HG03103 (cell line): Measurements from ENCODE around the gene WWOX.

Source experiments
- ATAC-seq: cut with Tn5 transposase; IDR thresholded peaks from one replicate; pipeline ENCODE4 v1.9.1; 2021; ENCODE audit warnings: low read depth; ENCODE audit not compliant: unreplicated experiment

The WWOX gene

DNA sequence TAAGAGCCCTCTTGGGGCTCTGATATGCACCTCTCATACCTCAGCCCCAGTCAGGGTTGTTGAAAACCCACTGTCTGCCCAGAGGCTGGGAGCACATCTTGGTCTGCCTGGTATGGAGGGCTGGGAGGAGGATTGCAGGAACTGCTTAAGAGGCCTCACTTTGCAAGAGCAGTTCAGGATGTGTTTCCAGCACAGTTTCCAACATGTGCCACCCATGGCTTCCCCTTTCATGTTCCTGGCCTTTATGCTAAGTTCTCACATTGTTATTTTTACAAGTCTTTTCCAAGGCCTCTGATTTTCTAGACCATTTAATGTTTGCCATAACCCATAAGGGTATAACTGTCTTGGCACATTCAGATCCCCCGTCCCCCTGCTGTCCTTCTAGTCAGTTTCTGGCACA lies 155.4 kb downstream of the WWOX start:
- no peak for ATAC-seq

DNA sequence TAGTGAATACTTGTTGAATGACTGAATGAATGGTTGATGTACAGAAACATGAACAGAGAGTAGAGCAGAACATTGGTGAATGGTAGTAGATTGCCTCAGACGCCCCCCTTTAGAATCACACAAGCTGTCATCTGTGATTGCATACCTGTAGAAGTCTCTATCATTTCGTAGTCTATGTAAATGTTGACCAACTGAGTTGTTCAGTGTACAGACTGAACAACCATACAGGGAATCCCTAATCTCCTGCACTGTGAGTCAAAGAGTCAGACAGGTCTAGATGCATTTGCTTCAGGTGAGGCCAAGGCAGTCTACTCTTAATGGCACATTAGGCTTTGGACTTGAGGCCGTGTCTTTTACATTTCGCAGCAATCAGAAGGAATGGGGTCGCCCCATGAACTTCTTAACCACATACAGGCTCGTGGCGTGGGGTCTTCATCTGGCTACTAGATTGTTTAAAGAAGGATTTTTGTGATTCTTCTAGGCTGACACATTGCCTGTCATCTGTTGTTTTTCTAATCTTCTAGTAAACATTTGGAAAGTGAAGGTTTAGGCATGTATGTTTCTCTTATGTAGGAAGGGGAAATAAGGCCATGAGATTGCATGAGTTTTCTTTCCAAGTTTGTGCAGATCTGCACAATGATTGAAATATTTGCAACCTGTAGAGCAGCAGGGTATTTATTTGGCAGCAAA lies 157.4 kb downstream of the WWOX start:
- no peak for ATAC-seq

DNA sequence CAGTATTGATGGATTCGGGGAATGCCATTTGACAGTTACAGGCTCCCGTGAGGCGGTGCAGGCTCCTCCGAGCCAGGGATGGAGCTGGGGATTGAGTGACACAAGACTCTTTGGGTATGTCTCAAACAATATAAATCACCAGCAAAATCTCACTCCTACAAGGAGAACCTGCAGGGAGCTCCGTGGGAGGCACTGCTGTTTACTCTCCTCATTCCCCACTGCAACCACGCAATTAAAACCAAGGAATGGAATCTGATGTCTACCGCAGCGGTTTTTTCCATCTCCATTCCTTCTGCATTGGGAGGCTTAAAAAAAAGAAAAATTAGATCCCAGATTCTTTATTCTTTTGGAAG lies 157.9 kb downstream of the WWOX start:
- ATAC-seq, result no peak

DNA sequence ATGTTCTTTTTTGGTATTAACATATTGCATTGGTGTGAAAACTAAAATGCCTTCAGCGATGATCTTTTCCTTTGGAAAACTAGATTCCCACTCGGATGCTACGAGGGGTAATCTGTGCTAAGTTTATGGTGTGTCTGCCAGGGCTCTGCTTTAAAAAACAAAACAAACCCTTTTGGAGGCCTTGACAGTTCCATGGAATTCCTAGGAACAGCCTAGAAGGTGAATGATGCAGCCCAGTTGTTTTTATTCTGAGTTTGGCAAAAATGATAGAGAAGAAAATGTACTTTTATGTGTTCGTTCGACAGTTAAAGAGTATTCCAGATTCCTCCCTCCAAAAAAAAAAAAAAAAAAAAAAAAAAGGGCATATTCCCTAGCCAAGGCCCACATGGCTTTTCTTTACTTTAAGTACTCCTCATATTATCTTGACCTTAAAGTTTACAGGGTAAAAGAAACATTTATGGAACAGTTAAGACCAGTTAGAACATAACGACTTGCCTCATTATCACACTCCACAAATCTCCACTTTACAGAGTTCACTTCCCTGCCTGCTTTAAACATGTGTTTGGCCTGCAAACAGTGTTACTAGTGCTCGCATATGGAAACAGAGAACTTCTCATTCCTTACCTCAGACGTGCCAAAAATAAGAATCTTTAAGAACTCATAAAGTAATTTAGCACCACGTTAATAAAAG lies 159.1 kb downstream of the WWOX start:
- ATAC-seq, result no peak

DNA sequence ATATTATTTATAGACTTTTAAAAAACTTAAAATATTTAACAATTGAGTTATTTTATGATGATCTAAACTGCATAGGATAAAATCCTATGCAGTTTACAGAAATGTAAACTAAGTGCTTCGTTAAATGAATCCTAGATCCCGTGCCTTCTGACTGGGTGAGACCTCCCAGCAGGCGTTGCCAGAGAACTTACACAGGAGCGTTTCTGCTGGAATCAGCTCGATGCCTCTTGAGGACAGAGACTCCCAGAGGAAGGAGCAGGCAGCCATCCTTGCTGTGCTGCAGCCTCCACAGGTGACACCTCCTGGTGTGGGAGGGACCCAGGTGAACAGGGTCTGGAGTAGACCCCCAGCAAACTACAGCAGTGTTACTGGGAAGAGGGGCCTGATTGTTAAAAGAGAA lies 160.4 kb downstream of the WWOX start:
- ATAC-seq, result no peak

DNA sequence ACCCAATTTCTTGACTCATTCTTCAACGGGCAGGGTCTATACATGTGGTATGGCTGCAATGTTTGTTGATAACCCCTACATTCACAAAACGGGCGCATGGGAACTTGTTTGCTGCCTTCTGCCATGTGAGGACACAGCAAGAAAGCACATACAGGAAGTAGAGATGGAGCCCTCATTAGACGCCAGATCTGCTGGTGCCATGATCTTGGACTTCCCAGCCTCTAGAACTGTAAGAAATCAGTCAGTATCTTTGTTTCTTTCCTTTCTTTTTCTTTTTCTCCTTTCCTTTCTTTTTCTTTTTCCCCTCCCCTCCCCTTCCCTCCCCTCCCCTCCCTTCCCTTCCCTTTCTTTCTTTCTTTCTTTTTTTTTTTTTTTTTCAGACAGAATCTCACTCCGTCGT lies 165.2 kb downstream of the WWOX start:
- ATAC-seq, result no peak

DNA sequence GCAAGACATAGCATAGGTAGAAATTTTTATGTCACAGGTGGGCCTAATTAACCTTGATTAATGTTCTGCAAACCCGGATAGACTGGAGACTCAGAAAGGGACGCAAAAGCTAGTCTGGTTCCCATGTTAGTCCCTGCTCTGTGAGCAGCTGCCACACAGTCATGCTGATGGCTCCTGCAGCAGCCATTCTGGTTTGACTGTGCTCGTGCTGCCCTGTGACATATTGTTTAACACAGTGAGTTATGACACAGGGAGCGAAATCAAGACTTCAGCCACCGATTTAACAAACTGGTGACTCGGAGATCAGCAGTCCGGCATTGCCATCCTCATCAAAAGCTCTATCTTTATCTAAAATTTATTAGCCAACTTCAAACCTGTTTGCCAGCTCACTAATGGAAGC lies 169.8 kb downstream of the WWOX start:
- no peak for ATAC-seq

DNA sequence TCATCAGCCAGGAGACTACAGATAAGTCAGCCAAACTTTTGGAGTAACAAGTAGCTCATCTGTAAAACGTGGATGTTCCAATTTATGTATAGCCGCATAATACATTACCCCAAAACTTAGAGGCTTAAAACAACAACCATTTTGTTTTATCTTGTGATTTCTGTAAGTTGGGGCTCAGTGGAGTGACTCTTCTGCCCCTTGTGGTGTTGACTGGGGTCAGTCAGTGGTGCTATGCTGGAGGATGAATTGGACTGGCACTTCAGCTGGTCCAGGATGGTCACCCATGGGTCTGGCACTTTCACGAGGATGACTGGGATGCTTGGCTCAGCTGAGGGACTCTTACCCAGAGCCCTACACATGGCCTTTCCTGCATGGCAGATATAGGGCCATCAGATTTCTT lies 172.5 kb downstream of the WWOX start:
- ATAC-seq, result no peak

DNA sequence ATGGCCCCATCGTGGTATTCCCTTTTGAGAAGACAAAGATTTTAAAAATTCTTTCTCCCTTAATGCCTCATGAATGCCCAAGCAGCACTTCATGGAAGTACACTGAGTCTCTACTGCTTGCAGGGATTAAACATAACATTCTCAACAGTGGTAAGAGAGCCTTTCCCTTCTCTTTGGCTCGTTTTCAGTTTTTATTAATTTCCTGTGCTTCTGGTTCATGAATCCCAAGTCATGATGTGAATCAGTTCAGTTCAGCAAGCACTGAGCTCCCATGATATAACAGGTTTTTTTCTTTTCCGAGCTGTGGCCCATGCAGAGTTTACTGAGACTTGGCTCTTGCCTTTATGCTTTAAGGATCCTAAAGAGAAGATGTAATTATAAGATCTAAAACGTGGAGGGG lies 175.3 kb downstream of the WWOX start:
- ATAC-seq, result no peak

DNA sequence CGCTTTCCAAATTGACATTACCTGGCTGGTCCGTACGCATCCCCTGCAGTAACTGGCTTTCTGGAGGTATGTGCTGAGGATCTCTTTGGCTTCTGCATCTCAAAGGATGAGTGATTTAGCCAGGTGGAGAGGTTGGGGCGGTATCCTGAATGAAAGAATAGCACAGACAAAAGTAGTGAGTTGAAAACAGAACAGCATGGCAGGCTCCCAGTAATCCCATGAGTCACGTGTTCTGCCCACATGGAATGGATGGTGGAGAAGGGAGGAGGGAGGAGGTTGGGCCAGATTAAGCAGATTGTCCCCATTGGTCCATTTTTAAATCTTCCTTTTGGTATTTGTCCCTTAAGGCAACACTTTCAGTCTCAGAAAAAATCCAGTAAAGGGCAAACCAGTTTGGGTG lies 176.0 kb downstream of the WWOX start:
- no peak for ATAC-seq

DNA sequence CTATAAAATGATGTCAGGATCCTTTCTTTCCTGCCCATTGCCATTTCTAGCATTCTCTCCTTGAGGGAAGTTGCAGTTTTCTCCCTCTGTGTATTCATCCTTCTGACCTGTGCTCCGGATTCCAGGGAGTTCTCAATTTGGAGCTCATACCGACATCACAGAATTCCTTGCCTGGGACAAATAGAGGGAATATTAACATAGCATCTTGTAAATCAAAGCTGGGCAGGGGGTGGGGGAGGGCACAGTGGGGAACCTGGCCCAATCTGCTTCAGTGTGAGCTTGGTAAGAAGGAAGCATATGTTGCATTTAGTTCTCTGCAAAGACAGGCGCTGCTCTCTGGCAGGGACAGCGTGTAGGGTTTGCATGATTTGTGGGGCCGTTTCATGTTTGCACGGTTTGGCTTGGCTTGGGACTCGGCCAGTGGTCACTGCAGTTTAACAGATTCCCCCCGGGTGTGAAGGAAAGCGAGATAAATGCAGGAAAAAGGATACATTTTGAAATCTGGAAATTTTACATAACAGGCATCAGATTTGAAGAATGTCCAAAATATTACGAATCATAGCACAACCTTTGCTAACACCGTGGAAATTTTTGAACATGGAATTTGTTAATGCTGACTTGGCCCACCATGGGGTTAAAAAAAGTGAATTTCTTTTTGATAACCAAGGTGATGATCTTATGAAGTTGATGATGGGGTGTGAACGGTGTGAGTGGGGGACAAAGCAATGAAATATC lies 178.0 kb downstream of the WWOX start:
- no peak for ATAC-seq

DNA sequence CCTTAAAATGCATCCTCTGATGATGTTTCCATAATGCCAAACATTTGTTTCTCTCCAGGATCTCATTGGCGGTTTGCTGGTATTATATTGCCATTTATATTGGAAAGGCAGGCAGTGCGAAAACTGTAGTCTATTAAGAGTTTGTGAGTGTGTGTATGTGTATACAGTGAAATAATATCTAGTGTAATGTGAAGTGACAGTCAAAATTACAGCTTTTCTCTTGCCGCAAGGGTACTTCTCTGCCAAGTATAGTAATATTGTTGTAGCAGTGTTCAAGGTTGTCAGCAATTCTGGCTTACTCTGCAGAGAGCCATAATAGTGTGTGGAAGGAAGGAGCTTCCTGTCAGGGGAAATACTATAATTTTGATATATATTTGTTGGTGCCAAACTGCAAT lies 178.6 kb downstream of the WWOX start:
- ATAC-seq, result no peak

DNA sequence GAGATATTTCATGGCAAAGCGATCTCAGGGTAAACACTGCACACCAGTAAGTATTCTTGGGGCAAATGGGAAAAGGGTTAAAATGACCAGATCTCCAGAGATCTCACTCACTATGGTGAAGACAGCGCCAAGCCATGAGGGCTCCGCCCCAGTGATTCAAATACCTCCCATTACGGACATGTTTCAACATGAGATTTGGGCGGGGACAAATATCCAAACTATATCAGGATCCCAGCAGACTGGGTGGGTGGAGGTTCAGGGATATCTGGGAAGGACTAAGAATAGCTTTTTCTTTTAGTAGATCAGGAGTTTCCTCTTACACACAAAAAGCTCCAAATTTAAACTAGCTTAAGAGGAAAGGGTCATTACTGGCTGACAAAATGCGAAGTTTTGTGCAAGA lies 181.7 kb downstream of the WWOX start:
- no peak for ATAC-seq

DNA sequence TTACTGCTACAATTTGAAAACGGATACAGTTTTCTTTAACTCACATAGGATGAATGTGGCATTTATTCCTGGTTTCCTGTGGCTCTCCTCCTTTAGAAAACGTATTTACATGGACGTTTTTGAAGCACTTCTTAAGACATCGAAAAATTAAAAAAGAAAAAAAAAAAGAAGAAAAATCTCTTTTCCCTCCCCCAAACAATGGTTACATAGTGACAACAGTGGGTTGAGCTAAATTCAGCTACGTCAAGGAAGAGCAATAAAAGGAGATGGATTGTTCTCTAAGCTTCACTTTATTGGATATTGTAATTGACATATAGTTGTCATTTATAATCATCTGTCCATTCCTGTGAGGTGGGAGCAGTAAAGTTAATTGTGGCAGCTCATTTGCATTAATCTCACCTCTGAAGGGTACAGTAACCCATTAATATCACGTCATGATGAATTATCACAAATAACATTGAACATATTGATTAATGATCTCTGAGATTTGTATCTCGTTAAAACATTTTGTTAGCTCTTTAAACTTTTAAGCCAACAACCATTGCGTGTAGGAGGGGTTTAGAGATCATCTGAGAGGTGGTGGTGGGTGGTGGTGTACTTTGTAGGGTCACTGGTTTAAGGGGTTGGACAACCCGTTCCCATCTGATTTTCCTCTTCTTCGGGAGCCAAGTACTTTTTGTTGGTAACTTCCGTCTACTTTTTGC lies 184.2 kb downstream of the WWOX start:
- no peak for ATAC-seq

DNA sequence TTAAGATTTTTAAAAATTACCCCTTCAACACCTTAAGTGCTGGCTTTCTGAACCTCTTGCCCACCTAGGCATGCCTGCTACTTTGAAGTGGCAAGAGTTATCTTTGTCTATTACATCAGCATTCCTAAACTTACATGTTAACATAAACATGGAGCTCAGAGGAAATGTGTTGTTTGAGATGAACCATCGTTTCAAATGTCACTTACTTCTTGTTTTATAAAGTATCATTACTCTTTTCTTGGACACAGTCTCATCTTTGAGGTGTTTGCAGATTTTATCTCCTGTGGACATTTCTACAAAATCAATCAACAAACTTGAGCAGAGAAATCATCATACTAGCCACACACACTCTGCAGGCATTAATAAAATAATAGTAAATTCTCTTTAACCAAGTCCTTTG lies 184.9 kb downstream of the WWOX start:
- ATAC-seq, result no peak

DNA sequence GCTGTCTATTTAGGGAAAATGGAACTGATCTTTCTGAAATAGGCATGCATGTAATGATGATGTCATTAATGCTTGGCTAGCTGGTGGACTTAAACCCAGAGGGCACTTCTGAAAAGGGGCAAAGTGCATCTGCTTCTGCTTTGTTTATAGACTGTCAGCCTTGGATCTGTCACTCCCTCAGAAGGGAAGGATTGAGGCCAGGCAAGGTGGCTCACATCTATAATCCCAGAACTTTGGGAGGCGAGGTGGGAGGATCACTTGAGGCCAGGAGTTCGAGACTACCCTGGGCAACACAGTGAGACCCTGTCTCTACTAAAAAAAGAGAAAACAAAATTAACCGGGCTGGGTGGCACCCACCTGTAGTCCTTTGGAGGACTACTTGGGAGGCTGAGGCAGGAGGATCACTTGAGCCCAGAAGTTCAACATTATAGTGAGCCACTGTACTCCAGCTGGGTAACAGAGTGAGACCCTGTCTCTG lies 185.5 kb downstream of the WWOX start:
- no peak for ATAC-seq

DNA sequence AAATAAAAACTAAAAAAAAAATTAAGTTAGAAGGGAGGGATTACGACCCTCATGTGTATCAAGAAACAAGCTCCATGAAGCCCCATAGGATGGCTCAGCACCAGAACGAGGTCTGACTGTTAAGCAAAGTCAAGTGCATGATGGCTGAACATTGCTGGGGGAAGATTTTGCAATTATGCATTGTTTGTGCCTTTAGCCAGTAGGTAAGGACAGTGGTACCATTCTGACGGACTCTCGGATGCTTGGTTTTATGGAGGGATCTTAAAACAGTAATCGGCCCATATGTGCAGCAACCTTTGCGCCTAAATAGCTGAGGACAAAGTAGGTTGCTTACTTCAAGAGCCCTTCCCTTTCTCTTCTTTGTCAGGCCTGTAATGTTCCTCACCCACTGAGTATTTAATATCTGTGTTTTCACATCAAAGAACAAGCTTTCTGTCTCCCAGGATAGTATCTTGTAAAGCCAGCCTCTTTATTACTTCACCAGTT lies 186.0 kb downstream of the WWOX start:
- no peak for ATAC-seq

DNA sequence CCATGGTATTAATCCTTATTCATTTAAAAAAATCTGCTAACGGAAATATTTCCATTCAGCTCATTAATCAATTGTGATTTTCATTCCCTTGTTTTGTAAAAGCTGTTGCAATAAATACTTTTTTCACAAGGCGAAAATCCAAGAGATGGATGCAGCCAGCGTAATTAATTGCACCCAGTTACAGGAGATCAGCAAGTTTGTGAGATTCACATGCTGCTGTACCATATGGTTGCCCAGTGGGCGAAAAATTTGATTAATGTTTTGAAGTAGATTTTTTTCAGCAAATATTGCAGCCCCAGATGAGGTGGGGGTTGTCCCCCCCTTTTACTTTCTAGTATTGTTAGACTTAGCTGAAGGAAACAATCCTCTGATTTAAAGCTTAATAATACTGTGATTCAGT lies 186.6 kb downstream of the WWOX start:
- ATAC-seq, result no peak

DNA sequence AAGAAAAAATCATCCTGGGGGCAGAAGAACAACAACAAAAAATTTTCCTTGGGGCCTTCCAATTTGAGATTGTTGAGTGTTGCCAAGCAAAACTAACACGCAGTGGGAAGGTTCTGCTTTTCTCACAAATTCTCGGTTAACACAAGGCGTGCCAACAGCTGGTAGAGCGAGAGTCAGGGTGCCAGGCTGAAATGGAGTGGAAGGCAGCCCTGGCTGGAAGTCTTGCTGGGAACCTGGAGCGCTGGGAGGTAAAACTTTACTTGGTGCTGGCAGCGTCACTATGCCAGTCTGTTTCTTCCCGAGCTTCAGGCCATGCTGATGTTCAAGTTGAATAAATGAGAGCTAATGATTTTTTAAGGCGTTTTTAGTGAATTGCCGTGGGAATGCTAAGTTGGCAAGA lies 189.4 kb downstream of the WWOX start:
- no peak for ATAC-seq

DNA sequence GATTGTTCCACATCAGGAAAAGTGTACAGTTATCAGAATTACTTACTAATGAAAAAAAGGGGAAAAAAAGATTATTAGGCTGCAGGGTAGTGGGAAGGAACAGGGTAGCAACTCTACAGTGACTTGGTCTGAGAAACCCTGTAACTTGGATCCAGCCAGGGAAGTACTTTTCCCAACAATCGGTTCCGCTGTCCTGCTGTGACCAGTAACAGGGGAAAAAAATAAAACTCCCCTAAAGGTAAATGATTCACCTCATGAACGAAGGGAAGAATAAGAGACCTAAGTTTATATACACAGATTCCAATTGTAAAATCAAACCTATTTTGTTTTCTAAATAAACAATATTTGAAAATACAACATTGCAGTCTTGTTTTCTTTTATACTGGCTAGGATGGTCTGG lies 189.9 kb downstream of the WWOX start:
- ATAC-seq, result no peak

DNA sequence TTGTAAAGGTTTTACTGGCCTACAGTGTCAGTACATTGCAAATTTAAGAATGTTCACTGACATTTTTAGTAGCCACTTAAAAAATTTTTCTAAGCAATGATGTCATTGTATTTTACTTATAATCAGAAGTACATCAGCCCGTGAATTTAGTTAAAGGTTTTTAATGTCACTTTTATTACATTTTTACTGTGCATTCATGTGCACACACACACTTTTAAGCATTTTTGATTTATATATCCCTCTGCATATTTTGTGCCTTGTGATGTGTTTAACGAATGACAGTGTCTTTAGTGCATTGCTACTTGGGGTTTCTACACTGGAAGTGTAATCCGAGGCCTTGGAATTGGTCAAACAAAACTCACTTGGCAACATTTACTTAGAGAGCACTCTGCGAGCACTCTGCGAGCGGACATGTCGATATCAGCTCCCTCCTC lies 190.4 kb downstream of the WWOX start:
- ATAC-seq, result no peak
